Panc1 (cell line): Measurements from ENCODE around the gene EMILIN2. TPM values are rescaled to one million over a fixed set of nuclear protein-coding genes. Genes with fewer than 3 reads are reported as not detected.

ENCODE experiments used
- ATAC-seq: fragments of 200-7000 bp; cut with Tn5 transposase; 2 replicates; pipeline ENCODE4 v1.9.1; 2020; ENCODE audit warnings: mild to moderate bottlenecking, moderate library complexity
- BruUV-seq: library from RNA; stranded (reverse); fragments of 400-500 nt; replicated peaks from 2 replicates; lab custom pipeline; 2021; lab: Mats Ljungman, UMichigan
- CTCF ChIA-PET: fragments of 300-600 bp; sonication (Branson Sonifier 250); formaldehyde crosslinking; loops from one replicate; lab custom pipeline; 2022; ENCODE audit warnings: antibody characterized with exemption; lab: Charles Lee
- POLR2A ChIA-PET: fragments of 300-600 bp; sonication (Branson Sonifier 250); formaldehyde crosslinking; loops from one replicate; lab custom pipeline; 2022; ENCODE audit warnings: antibody characterized with exemption; lab: Charles Lee
- DNase-seq: peaks from one replicate; pipeline ENCODE4 v3.0.0-alpha.2; 2010; ENCODE audit warnings: low read depth, low spot score
- H3K27ac ChIP-seq: 2 replicates; pipeline ENCODE4 v1.5.1; 2011; ENCODE audit warnings: mild to moderate bottlenecking, low read length, inconsistent platforms
- H3K27me3 ChIP-seq: fragments of 200-500 bp; sonication (Bioruptor generic); 2 replicates; pipeline ENCODE4 v1.6.0; 2014; ENCODE audit warnings: low read length, inconsistent platforms; ENCODE audit not compliant: control insufficient read depth, insufficient read depth
- H3K36me3 ChIP-seq: fragments of 200-500 bp; sonication (Bioruptor generic); 2 replicates; pipeline ENCODE4 v1.5.1; 2014; ENCODE audit warnings: inconsistent platforms, mild to moderate bottlenecking, low read length, moderate library complexity; ENCODE audit not compliant: control insufficient read depth, insufficient read depth
- H3K4me1 ChIP-seq: 2 replicates; pipeline ENCODE4 v1.5.1; 2011; ENCODE audit warnings: inconsistent platforms, mild to moderate bottlenecking, low read length, moderate library complexity; ENCODE audit not compliant: control insufficient read depth, insufficient read depth
- H3K4me3 ChIP-seq, 2 experiments: 2 replicates each; pipeline ENCODE4 v1.5.1; 2011 to 2012; ENCODE audit warnings: low read depth in 2 of 2, low read length in 2 of 2, mild to moderate bottlenecking in 2 of 2, inconsistent platforms in 1 of 2, moderate library complexity in 1 of 2
- H3K9me3 ChIP-seq: fragments of 200-500 bp; sonication (Bioruptor generic); 2 replicates; pipeline ENCODE4 v1.5.1; 2014; ENCODE audit warnings: low read depth, mild to moderate bottlenecking, inconsistent platforms, low read length, moderate library complexity; ENCODE audit not compliant: control insufficient read depth, insufficient read depth
- POLR2AphosphoS5 ChIP-seq: IDR thresholded peaks from 2 replicates; pipeline ENCODE4 v1.6.1; 2012; ENCODE audit warnings: mild to moderate bottlenecking, low read depth, low read length, moderate library complexity
- SIN3A ChIP-seq: IDR thresholded peaks from 2 replicates; pipeline ENCODE4 v1.6.1; 2012; ENCODE audit warnings: low read depth, mild to moderate bottlenecking, low read length, moderate library complexity, borderline replicate concordance; ENCODE audit not compliant: insufficient read depth
- TCF7L2 ChIP-seq: IDR thresholded peaks from 2 replicates; pipeline ENCODE4 v1.6.1; 2011; ENCODE audit warnings: mild to moderate bottlenecking, low read depth, low read length, inconsistent platforms
- in situ Hi-C: cut with HindIII; loops from 2 replicates; pipeline ENCODE4 v1.10.0; 2016; ENCODE audit warnings: low sequenced_read_pairs, low pct_unique_long_range_greater_than_20kb
- intact Hi-C: fragments of 100-400 bp; cut with micrococcal nuclease; formaldehyde crosslinking; loops from one replicate; pipeline ENCODE4 v1.10.0; 2022; ENCODE audit not compliant: unreplicated experiment
- total RNA-seq: library from RNA; stranded (reverse); gene quantifications from one replicate; pipeline ENCODE4 v1.2.1, GENCODE V29; 2021; ENCODE audit not compliant: unreplicated experiment
- TF ChIP-seq, protein P1 (sequence below): fragments of 450-650 bp; IDR thresholded peaks from 2 replicates; pipeline ENCODE4 v1.5.1; 2017; ENCODE audit warnings: mild to moderate bottlenecking
- TF ChIP-seq, protein P2 (sequence below), 2 experiments: IDR thresholded peaks; 2 replicates each; pipeline ENCODE4 v1.6.1; 2011 to 2012; ENCODE audit warnings: low read depth in 2 of 2, control low read depth in 1 of 2, low read length in 1 of 2, mild to moderate bottlenecking in 1 of 2, moderate library complexity in 1 of 2; ENCODE audit not compliant: insufficient read depth in 1 of 2

EMILIN2 gene
- total RNA-seq, 1 experiment from 2014 or later, result 18.3 TPM

DNA sequence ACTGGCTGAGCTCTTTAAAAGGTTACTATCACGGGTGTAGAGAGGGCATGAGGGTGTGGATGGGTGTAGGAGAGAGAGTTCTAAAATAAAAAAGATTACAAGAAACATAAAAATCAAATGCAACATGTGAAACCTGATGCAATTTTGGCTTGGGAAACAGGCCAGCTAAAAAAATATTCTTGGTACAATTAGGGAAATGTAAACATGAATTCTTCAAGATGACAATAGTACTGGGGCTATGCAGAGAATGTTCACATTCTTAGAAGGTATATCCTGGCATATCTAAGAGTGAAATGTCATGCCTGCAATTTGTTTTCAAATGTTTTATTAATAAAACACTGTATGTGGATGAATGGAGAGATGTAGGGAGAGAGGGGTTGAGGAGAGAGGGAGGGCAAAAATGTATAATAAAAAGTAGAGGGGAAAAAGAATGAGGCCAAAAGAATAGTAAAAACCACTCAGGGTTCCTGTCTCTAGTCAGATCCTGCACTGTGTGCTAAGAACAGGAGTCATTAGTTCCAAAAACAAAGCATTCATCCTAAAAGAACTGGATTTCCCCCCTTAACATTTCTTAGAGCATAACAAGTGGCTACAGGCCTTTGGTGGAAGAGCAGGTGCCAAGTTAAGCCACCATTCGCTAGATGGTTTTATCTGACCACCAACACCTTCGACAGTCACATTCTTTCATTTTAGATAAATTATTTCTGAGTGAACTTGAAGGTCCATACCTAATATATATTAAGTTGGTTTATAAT lies 88.8 kb downstream of the EMILIN2 start:
- CTCF ChIA-PET, result interaction anchor here (0.6 kb wide), 1 partner anchor 304 kb away, joined by 11 read pairs; no protein-coding TSS in a partner anchor
- no TSS peak for BruUV-seq

DNA sequence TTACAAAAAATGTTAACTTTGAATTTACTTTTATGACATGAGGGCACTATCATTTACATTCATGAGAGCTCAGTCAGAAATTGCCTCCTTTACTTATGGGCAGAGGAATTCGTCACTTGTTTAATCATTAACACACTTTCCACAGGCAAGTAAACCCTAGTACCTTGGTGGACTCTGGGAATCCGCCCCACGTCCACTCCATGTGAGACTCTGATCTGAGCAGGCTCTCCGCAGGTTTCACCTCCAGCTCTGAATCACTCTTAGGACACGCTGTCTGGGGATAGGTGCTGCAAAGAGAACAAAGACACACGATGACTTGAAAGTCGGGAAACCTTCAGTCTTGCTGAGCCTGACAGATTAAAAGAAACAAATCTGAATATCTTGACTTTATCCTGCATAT lies 92.5 kb downstream of the EMILIN2 start:
- intact Hi-C loops, result no loop called here
- no peak for DNase-seq
- no TSS peak for BruUV-seq
- no peak for ATAC-seq
- CTCF ChIA-PET, result no interaction called here
- in situ Hi-C loops, result no loop called here
- no peaks in the 10 kb centered on the region for H3K27me3 ChIP-seq
- TF ChIP-seq, protein P1, sequence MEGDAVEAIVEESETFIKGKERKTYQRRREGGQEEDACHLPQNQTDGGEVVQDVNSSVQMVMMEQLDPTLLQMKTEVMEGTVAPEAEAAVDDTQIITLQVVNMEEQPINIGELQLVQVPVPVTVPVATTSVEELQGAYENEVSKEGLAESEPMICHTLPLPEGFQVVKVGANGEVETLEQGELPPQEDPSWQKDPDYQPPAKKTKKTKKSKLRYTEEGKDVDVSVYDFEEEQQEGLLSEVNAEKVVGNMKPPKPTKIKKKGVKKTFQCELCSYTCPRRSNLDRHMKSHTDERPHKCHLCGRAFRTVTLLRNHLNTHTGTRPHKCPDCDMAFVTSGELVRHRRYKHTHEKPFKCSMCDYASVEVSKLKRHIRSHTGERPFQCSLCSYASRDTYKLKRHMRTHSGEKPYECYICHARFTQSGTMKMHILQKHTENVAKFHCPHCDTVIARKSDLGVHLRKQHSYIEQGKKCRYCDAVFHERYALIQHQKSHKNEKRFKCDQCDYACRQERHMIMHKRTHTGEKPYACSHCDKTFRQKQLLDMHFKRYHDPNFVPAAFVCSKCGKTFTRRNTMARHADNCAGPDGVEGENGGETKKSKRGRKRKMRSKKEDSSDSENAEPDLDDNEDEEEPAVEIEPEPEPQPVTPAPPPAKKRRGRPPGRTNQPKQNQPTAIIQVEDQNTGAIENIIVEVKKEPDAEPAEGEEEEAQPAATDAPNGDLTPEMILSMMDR, result no peak
- TF ChIP-seq TCF7L2, result no peak
- TF ChIP-seq SIN3A, result no peak
- TF ChIP-seq, protein P2, sequence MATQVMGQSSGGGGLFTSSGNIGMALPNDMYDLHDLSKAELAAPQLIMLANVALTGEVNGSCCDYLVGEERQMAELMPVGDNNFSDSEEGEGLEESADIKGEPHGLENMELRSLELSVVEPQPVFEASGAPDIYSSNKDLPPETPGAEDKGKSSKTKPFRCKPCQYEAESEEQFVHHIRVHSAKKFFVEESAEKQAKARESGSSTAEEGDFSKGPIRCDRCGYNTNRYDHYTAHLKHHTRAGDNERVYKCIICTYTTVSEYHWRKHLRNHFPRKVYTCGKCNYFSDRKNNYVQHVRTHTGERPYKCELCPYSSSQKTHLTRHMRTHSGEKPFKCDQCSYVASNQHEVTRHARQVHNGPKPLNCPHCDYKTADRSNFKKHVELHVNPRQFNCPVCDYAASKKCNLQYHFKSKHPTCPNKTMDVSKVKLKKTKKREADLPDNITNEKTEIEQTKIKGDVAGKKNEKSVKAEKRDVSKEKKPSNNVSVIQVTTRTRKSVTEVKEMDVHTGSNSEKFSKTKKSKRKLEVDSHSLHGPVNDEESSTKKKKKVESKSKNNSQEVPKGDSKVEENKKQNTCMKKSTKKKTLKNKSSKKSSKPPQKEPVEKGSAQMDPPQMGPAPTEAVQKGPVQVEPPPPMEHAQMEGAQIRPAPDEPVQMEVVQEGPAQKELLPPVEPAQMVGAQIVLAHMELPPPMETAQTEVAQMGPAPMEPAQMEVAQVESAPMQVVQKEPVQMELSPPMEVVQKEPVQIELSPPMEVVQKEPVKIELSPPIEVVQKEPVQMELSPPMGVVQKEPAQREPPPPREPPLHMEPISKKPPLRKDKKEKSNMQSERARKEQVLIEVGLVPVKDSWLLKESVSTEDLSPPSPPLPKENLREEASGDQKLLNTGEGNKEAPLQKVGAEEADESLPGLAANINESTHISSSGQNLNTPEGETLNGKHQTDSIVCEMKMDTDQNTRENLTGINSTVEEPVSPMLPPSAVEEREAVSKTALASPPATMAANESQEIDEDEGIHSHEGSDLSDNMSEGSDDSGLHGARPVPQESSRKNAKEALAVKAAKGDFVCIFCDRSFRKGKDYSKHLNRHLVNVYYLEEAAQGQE (IDR thresholded peaks at IDR 0.05; ENCODE audit: insufficient read depth in 1 of 2, low read depth in 2 of 2, low read length in 1 of 2), result no peak
- TF ChIP-seq POLR2AphosphoS5, result no peak
- POLR2A ChIA-PET, result no interaction called here
- H3K36me3 ChIP-seq, result no peaks in the 10 kb centered on the region; the same call in 1 of the 2 replicates
- H3K9me3 ChIP-seq, result no peaks in the 10 kb centered on the region
- H3K4me3 ChIP-seq, result no peak overlapping the region
- H3K27ac ChIP-seq, result no peak overlapping the region
- no peaks in the 10 kb centered on the region for H3K4me1 ChIP-seq

More for the DNA sequence above, 88.8 kb downstream of the EMILIN2 start:
- intact Hi-C loops, result no loop called here
- POLR2A ChIA-PET, result no interaction called here
- H3K9me3 ChIP-seq, result no peaks in the 10 kb centered on the region
- no peak overlapping the region for H3K27ac ChIP-seq
- 0 out of 2 replicates have a peak, but pooled peaks cover 3% of the 10 kb centered on the region for H3K4me1 ChIP-seq
- peaks cover 8% of the 10 kb centered on the region for H3K36me3 ChIP-seq
- no peak for TF ChIP-seq POLR2AphosphoS5
- TF ChIP-seq, protein P1, result no peak
- no peak for TF ChIP-seq TCF7L2
- TF ChIP-seq, protein P2 (IDR thresholded peaks at IDR 0.05; ENCODE audit: insufficient read depth in 1 of 2, low read depth in 2 of 2, low read length in 1 of 2), result no peak
- TF ChIP-seq SIN3A, result no peak
- in situ Hi-C loops, result no loop called here
- ATAC-seq, result no peak
- no peaks in the 10 kb centered on the region for H3K27me3 ChIP-seq
- DNase-seq, result no peak
- H3K4me3 ChIP-seq, result no peak overlapping the region
